Fibroblast of peridontal ligament (primary cell): ENCODE measurements around the gene PDE2A.

Experiments used
- DNase-seq: peaks from one replicate; pipeline ENCODE4 v3.0.0-alpha.2; 2010; ENCODE audit errors: extremely low read depth

The PDE2A gene

GRCh38 chr11:72658989-72659640 is 15.1 kb downstream of the PDE2A start:
- DNase-seq: no peak

- no peak for DNase-seq
Measured at GRCh38 chr11:72657411-72658100, 16.7 kb downstream of the PDE2A start.

GRCh38 chr11:72655896-72656464 is 18.2 kb downstream of the PDE2A start:
- DNase-seq: no peak

GRCh38 chr11:72655014-72655413 is 19.2 kb downstream of the PDE2A start:
- DNase-seq: no peak

GRCh38 chr11:72653649-72654048 is 20.6 kb downstream of the PDE2A start:
- DNase-seq: no peak

- DNase-seq: no peak
Measured at GRCh38 chr11:72652873-72653630, 21.2 kb downstream of the PDE2A start.

- DNase-seq: no peak
Measured at GRCh38 chr11:72652133-72652532, 22.1 kb downstream of the PDE2A start.

- no peak for DNase-seq
Measured at GRCh38 chr11:72649215-72649976, 24.8 kb downstream of the PDE2A start.

GRCh38 chr11:72648384-72649136 is 25.7 kb downstream of the PDE2A start:
- DNase-seq: no peak

- no peak for DNase-seq
Measured at GRCh38 chr11:72647882-72648281, 26.3 kb downstream of the PDE2A start.

GRCh38 chr11:72646472-72646871 is 27.8 kb downstream of the PDE2A start:
- DNase-seq: no peak

GRCh38 chr11:72646024-72646423 is 28.2 kb downstream of the PDE2A start:
- DNase-seq: no peak

- peak; percentile 4 for DNase-seq
Measured at GRCh38 chr11:72643547-72643946, 30.7 kb downstream of the PDE2A start.

- DNase-seq: peak; percentile 24
Measured at GRCh38 chr11:72642884-72643522, 31.2 kb downstream of the PDE2A start.

- DNase-seq: no peak
Measured at GRCh38 chr11:72642043-72642883, 32.0 kb downstream of the PDE2A start.

- DNase-seq: no peak
Measured at GRCh38 chr11:72641522-72642042, 32.6 kb downstream of the PDE2A start.

- DNase-seq: no peak
Measured at GRCh38 chr11:72639502-72640375, 34.5 kb downstream of the PDE2A start.

- no peak for DNase-seq
Measured at GRCh38 chr11:72637926-72638325, 36.3 kb downstream of the PDE2A start.
